CD4-positive, alpha-beta T cell treated with Interleukin-6 for 4 hours (primary cell): Measurements from ENCODE around the gene SMARCA2.
"Not testable (repeated sequence)": the region's sequence is repeated elsewhere in the genome, so short reads cannot be mapped to it uniquely, and the experiment has no call there.

ENCODE experiments used
- DNase-seq: peaks from one replicate; pipeline ENCODE4 v3.0.0-alpha.2; 2020; ENCODE audit warnings: mixed read lengths

The SMARCA2 gene

GRCh38 chr9:2106666-2107065 is 91.5 kb downstream of the SMARCA2 start:
- no peak for DNase-seq

GRCh38 chr9:2107906-2108451 is 92.8 kb downstream of the SMARCA2 start:
- DNase-seq, result no peak

GRCh38 chr9:2109069-2109650 is 94.0 kb downstream of the SMARCA2 start:
- DNase-seq, result no peak

- no peak for DNase-seq
These were observed 94.9 kb downstream of the SMARCA2 start for GRCh38 chr9:2110036-2110435.

GRCh38 chr9:2116073-2116472 is 100.9 kb downstream of the SMARCA2 start:
- no peak for DNase-seq

GRCh38 chr9:2117527-2117926 is 102.4 kb downstream of the SMARCA2 start:
- no peak for DNase-seq

- DNase-seq, result no peak
These were observed 104.4 kb downstream of the SMARCA2 start for GRCh38 chr9:2119566-2119965.

GRCh38 chr9:2120926-2121689 is 106.0 kb downstream of the SMARCA2 start:
- DNase-seq, result no peak

- no peak for DNase-seq
These were observed 107.2 kb downstream of the SMARCA2 start for GRCh38 chr9:2122299-2122698.

- DNase-seq, result no peak
These were observed 110.8 kb downstream of the SMARCA2 start for GRCh38 chr9:2125906-2126305.

- DNase-seq, result no peak
These were observed 111.2 kb downstream of the SMARCA2 start for GRCh38 chr9:2126331-2126803.

GRCh38 chr9:2127486-2127885 is 112.3 kb downstream of the SMARCA2 start:
- no peak for DNase-seq

GRCh38 chr9:2128141-2128540 is 113.0 kb downstream of the SMARCA2 start:
- no peak for DNase-seq

GRCh38 chr9:2128618-2129017 is 113.5 kb downstream of the SMARCA2 start:
- DNase-seq, result no peak

- no peak for DNase-seq
These were observed 115.8 kb downstream of the SMARCA2 start for GRCh38 chr9:2130941-2131340.

- DNase-seq, result no peak
These were observed 117.4 kb downstream of the SMARCA2 start for GRCh38 chr9:2132484-2133082.

- no peak for DNase-seq
These were observed 119.2 kb downstream of the SMARCA2 start for GRCh38 chr9:2134391-2134790.

GRCh38 chr9:2138646-2139045 is 123.5 kb downstream of the SMARCA2 start:
- DNase-seq, result no peak

GRCh38 chr9:2140600-2141223 is 125.6 kb downstream of the SMARCA2 start:
- no peak for DNase-seq

- no peak for DNase-seq
These were observed 127.1 kb downstream of the SMARCA2 start for GRCh38 chr9:2142212-2142611.

- DNase-seq, result no peak
These were observed 129.5 kb downstream of the SMARCA2 start for GRCh38 chr9:2144619-2145018.

GRCh38 chr9:2145746-2146145 is 130.6 kb downstream of the SMARCA2 start:
- DNase-seq, result no peak

GRCh38 chr9:2146700-2147099 is 131.6 kb downstream of the SMARCA2 start:
- DNase-seq, result not testable (repeated sequence)
